Stomach (tissue), 9 donors: ENCODE results near the gene GUSB. TPM values are rescaled to one million over a fixed set of nuclear protein-coding genes. Genes with fewer than 3 reads are reported as not detected.
"Not testable (repeated sequence)": the region's sequence is repeated elsewhere in the genome, so short reads cannot be mapped to it uniquely, and the experiment has no call there.

Experiments
- DNase-seq, 2 donors: peaks; one replicate each; pipeline versions ENCODE4 v3.0.0 to v3.0.0-alpha.2; 2013 to 2019
- H3K27ac ChIP-seq, 5 donors: fragments of 200-600 bp in 4 of 5; sonication (generic) in 4 of 5; one replicate each; pipeline ENCODE4 v1.5.1; 2013 to 2019; ENCODE audit warnings: mild to moderate bottlenecking in 1 of 5, moderate library complexity in 1 of 5
- H3K27me3 ChIP-seq, 3 donors: fragments of 200-600 bp; sonication (generic); one replicate each; pipeline ENCODE4 v1.5.1; 2017 to 2019; ENCODE audit warnings: mixed run types in 1 of 3
- H3K36me3 ChIP-seq, 4 donors: fragments of 200-600 bp; sonication (generic); 1 replicate in 3 of 4; 2 replicates in 1 of 4; pipeline ENCODE4 v1.5.1; 2016 to 2019
- H3K4me1 ChIP-seq, 4 donors: fragments of 200-600 bp; sonication (generic); one replicate each; pipeline ENCODE4 v1.5.1; 2016 to 2019
- H3K4me3 ChIP-seq, 4 donors: fragments of 200-600 bp; sonication (generic) in 3 of 4; one replicate each; pipeline ENCODE4 v1.5.1; 2016 to 2019; ENCODE audit warnings: mild to moderate bottlenecking in 1 of 4
- H3K9me3 ChIP-seq, 4 donors: fragments of 200-600 bp; sonication (generic); one replicate each; pipeline ENCODE4 v1.5.1; 2016 to 2019
- CTCF ChIP-seq, 7 experiments: fragments of 450-650 bp in 4 of 7; fragments of 200-600 bp in 3 of 7; sonication (generic) in 3 of 7; IDR thresholded peaks; one replicate each; pipeline ENCODE4 v1.5.1; 2016 to 2019; ENCODE audit warnings: antibody characterized with exemption in 7 of 7, control low read depth in 2 of 7, mild to moderate bottlenecking in 1 of 7
- EP300 ChIP-seq: sonication (generic); formaldehyde crosslinking; IDR thresholded peaks from one replicate; pipeline ENCODE4 v1.6.1; 2017; ENCODE audit warnings: antibody characterized with exemption
- POLR2A ChIP-seq, 4 donors: fragments of 450-650 bp; IDR thresholded peaks; one replicate each; pipeline ENCODE4 v1.6.1; 2016; ENCODE audit warnings: antibody characterized with exemption in 4 of 4, control low read depth in 2 of 4, mild to moderate bottlenecking in 1 of 4, moderate library complexity in 1 of 4
- POLR2AphosphoS5 ChIP-seq, 3 donors: sonication (generic); formaldehyde crosslinking; IDR thresholded peaks; one replicate each; pipeline ENCODE4 v1.6.1; 2016; ENCODE audit warnings: antibody characterized with exemption in 3 of 3
- WGBS, 5 donors: extraction: QIAGEN DNeasy Blood & Tissue Kit in 3 of 5; methylation state at CpG; one replicate each; pipeline versions ENCODE4 v1.1.5 to v1.1.7; 2013 to 2018; 5-methylcytosine and 5-hydroxymethylcytosine counted together
- intact Hi-C: fragments of 100-400 bp; cut with DNase I; formaldehyde crosslinking; loops from one replicate; pipeline ENCODE4 v1.15.1; 2023; ENCODE audit warnings: low total_unique reads
- polyA plus RNA-seq, 3 donors: library from polyadenylated mRNA; stranded (reverse); fragments of 200-250 nt; gene quantifications; one replicate each; pipeline ENCODE4 v1.2.3, GENCODE V29; 2013
- total RNA-seq, 5 donors: library from RNA; depleted of rRNA; stranded (reverse); fragments of >200 nt; gene quantifications; one replicate each; pipeline versions ENCODE4 v1.1.0 to v1.2.3, GENCODE V29; 2014 to 2016
- donor health status: healthy with polysubstance abuse.
- donor health status: Bipolar disorder and iron deficiency.
- donor health status: healthy.

Gene GUSB
- total and polyA plus RNA-seq, 8 donors = 13.4 to 130 (median 40.9) TPM

- Histone ChIP-seq H3K4me3 (no peak overlapping the region), H3K9me3 (no peaks in the 10 kb centered on the region), H3K4me1 (no peaks in the 10 kb centered on the region), H3K27ac (no peak overlapping the region), H3K36me3 (peaks cover 78 to 100% (median 100%) of the 10 kb centered on the region in 4 donors), H3K27me3 (no peaks in the 10 kb centered on the region)
- TF ChIP-seq CTCF (IDR thresholded peaks at IDR 0.05) = no peak
- TF ChIP-seq EP300 = no peak
- TF ChIP-seq POLR2AphosphoS5 (IDR thresholded peaks at IDR 0.05) = no peak
- no peak for TF ChIP-seq POLR2A (IDR thresholded peaks at IDR 0.05)
- intact Hi-C loops = no loop called here
- DNase-seq = peak in 1 of 2 donors; percentile 21
- 94 to 97% (median 96%) methylated on average over 8 of the region's 8 CpGs for WGBS, 5 donors
Measured at GRCh38 chr7:65971021-65971420, 11.0 kb downstream of the GUSB start.

- Histone ChIP-seq H3K27ac (no peak overlapping the region), H3K4me3 (no peak overlapping the region), H3K27me3 (no peaks in the 10 kb centered on the region), H3K4me1 (no peaks in the 10 kb centered on the region), H3K9me3 (no peaks in the 10 kb centered on the region), H3K36me3 (peaks cover 84 to 100% (median 100%) of the 10 kb centered on the region in 4 donors)
- TF ChIP-seq EP300 (no peak), CTCF (IDR thresholded peaks at IDR 0.05) (no peak), POLR2AphosphoS5 (IDR thresholded peaks at IDR 0.05) (no peak), POLR2A (IDR thresholded peaks at IDR 0.05) (no peak)
- DNase-seq = no peak
- WGBS, 5 donors = 92 to 97% (median 95%) methylated on average over 26 of the region's 26 CpGs
- intact Hi-C loops = no loop called here
Measured at GRCh38 chr7:65968256-65969185, 13.5 kb downstream of the GUSB start.

- Histone ChIP-seq H3K36me3 (peaks cover 83 to 100% (median 100%) of the 10 kb centered on the region in 4 donors), H3K4me1 (no peaks in the 10 kb centered on the region), H3K9me3 (no peaks in the 10 kb centered on the region), H3K27ac (no peak overlapping the region), H3K4me3 (no peak overlapping the region), H3K27me3 (no peaks in the 10 kb centered on the region)
- TF ChIP-seq POLR2AphosphoS5 (IDR thresholded peaks at IDR 0.05) = no peak
- no peak for TF ChIP-seq POLR2A (IDR thresholded peaks at IDR 0.05)
- TF ChIP-seq EP300 = no peak
- WGBS, 5 donors = 91 to 96% (median 95%) methylated on average over 14 to 17 of the region's 17 CpGs
- no peak for DNase-seq
- intact Hi-C loops = no loop called here
Measured at GRCh38 chr7:65967361-65968155, 14.5 kb downstream of the GUSB start.

GRCh38 chr7:65966146-65966545 lies 15.9 kb downstream of the GUSB start:
- H3K27ac ChIP-seq = no peak overlapping the region
- no peak for DNase-seq
- TF ChIP-seq EP300 = no peak
- TF ChIP-seq POLR2AphosphoS5 (IDR thresholded peaks at IDR 0.05) = no peak
- TF ChIP-seq CTCF (IDR thresholded peaks at IDR 0.05) = no peak
- no peak for TF ChIP-seq POLR2A (IDR thresholded peaks at IDR 0.05)
- no peak overlapping the region for H3K4me3 ChIP-seq
- peaks cover 80 to 100% (median 100%) of the 10 kb centered on the region in 4 donors for H3K36me3 ChIP-seq
- no peaks in the 10 kb centered on the region for H3K4me1 ChIP-seq
- intact Hi-C loops = no loop called here
- no peaks in the 10 kb centered on the region for H3K27me3 ChIP-seq
- H3K9me3 ChIP-seq = no peaks in the 10 kb centered on the region
- 81 to 99% (median 95%) methylated on average over 6 of the region's 6 CpGs for WGBS, 5 donors

GRCh38 chr7:65964671-65965070 lies 17.3 kb downstream of the GUSB start:
- DNase-seq, H3K27ac ChIP-seq, H3K4me3 ChIP-seq, H3K27me3 ChIP-seq, H3K4me1 ChIP-seq, H3K9me3 ChIP-seq, intact Hi-C loops: not testable (repeated sequence)
- H3K36me3 ChIP-seq = peaks cover 85 to 100% (median 100%) of the 10 kb centered on the region in 4 donors
- 86 to 92% (median 89%) methylated on average over 3 of the region's 3 CpGs for WGBS, 5 donors
